ENCODE data around the gene CLEC4C. TPM values are rescaled to one million over a fixed set of nuclear protein-coding genes. Genes with fewer than 3 reads are reported as not detected.

CLEC4C gene
- total RNA-seq, 1 experiment from 2014 or later, result not detected

GRCh38 chr12:7695237-7695560, 52.0 kb downstream of the CLEC4C start:
- no peak for ATAC-seq
- no peaks in the 10 kb centered on the region for H3K9me2 ChIP-seq (replicated peaks; ENCODE audit: low read length)
- H3K9ac ChIP-seq (ENCODE audit: low read length), result no peak overlapping the region
- BruUV-seq (replicated peaks), result no TSS peak
- H3K9me3 ChIP-seq (ENCODE audit: low read length), result no peaks in the 10 kb centered on the region
- ChIA-PET CTCF (no interaction called here), POLR2A (ENCODE audit: unreplicated experiment) (no interaction called here)
- no peaks in the 10 kb centered on the region for H3K79me2 ChIP-seq (ENCODE audit: low read length)
- H3K36me3 ChIP-seq (ENCODE audit: low read depth, low read length), result no peaks in the 10 kb centered on the region
- TF ChIP-seq EZH2phosphoT487 (IDR thresholded peaks at IDR 0.05; ENCODE audit: borderline replicate concordance, low read length) (no peak), EZH2 (IDR thresholded peaks at IDR 0.05; ENCODE audit: low read length, unreplicated experiment) (no peak), CTCF (conservative IDR thresholded peaks at IDR 0.05; ENCODE audit: low read depth, low read length) (no peak)
- H3K27ac ChIP-seq (ENCODE audit: low read length), result no peak overlapping the region
- H4K20me1 ChIP-seq (ENCODE audit: low read length), result no peaks in the 10 kb centered on the region
- intact Hi-C loops (cut with micrococcal nuclease), result no loop called here
- no peaks in the 10 kb centered on the region for H3F3A ChIP-seq (ENCODE audit: low read length, unreplicated experiment)
- H3K4me2 ChIP-seq (ENCODE audit: low read length), result no peak overlapping the region
- DNase-seq, result no peak
- no peaks in the 10 kb centered on the region for H3K4me1 ChIP-seq (ENCODE audit: insufficient read depth, low read length)
- no peak overlapping the region for H2AFZ ChIP-seq (ENCODE audit: low read length)
- no peak overlapping the region for H3K4me3 ChIP-seq (ENCODE audit: low read length)
- H3K27me3 ChIP-seq (ENCODE audit: low read length), result peaks cover 16% of the 10 kb centered on the region

GRCh38 chr12:7694556-7695236, 52.5 kb downstream of the CLEC4C start:
- ChIA-PET CTCF (no interaction called here), POLR2A (ENCODE audit: unreplicated experiment) (no interaction called here)
- no peaks in the 10 kb centered on the region for H4K20me1 ChIP-seq (ENCODE audit: low read length)
- H3K36me3 ChIP-seq (ENCODE audit: low read depth, low read length), result no peaks in the 10 kb centered on the region
- H2AFZ ChIP-seq (ENCODE audit: low read length), result no peak overlapping the region
- H3K9ac ChIP-seq (ENCODE audit: low read length), result no peak overlapping the region
- ATAC-seq (no peak), DNase-seq (no peak)
- H3K9me3 ChIP-seq (ENCODE audit: low read length), result no peaks in the 10 kb centered on the region
- H3K27ac ChIP-seq (ENCODE audit: low read length), result no peak overlapping the region
- H3K9me2 ChIP-seq (replicated peaks; ENCODE audit: low read length), result no peaks in the 10 kb centered on the region
- H3F3A ChIP-seq (ENCODE audit: low read length, unreplicated experiment), result no peaks in the 10 kb centered on the region
- no peak overlapping the region for H3K4me2 ChIP-seq (ENCODE audit: low read length)
- no peaks in the 10 kb centered on the region for H3K4me1 ChIP-seq (ENCODE audit: insufficient read depth, low read length)
- H3K27me3 ChIP-seq (ENCODE audit: low read length), result peaks cover 21% of the 10 kb centered on the region
- no peaks in the 10 kb centered on the region for H3K79me2 ChIP-seq (ENCODE audit: low read length)
- TF ChIP-seq CTCF (conservative IDR thresholded peaks at IDR 0.05; ENCODE audit: low read depth, low read length) (no peak), EZH2phosphoT487 (IDR thresholded peaks at IDR 0.05; ENCODE audit: borderline replicate concordance, low read length) (no peak), EZH2 (IDR thresholded peaks at IDR 0.05; ENCODE audit: low read length, unreplicated experiment) (no peak)
- intact Hi-C loops (cut with micrococcal nuclease), result no loop called here
- H3K4me3 ChIP-seq (ENCODE audit: low read length), result no peak overlapping the region
- BruUV-seq (replicated peaks), result no TSS peak

GRCh38 chr12:7693793-7694192, 53.4 kb downstream of the CLEC4C start:
- Histone ChIP-seq H3K4me3 (ENCODE audit: low read length) (no peak overlapping the region), H2AFZ (ENCODE audit: low read length) (no peak overlapping the region), H3K9ac (ENCODE audit: low read length) (no peak overlapping the region), H3F3A (ENCODE audit: low read length, unreplicated experiment) (no peaks in the 10 kb centered on the region), H3K4me2 (ENCODE audit: low read length) (no peak overlapping the region), H3K4me1 (ENCODE audit: insufficient read depth, low read length) (no peaks in the 10 kb centered on the region), H3K9me3 (ENCODE audit: low read length) (no peaks in the 10 kb centered on the region), H3K27me3 (ENCODE audit: low read length) (peaks cover 27% of the 10 kb centered on the region), H4K20me1 (ENCODE audit: low read length) (no peaks in the 10 kb centered on the region), H3K9me2 (replicated peaks; ENCODE audit: low read length) (no peaks in the 10 kb centered on the region), H3K27ac (ENCODE audit: low read length) (no peak overlapping the region), H3K36me3 (ENCODE audit: low read depth, low read length) (no peaks in the 10 kb centered on the region), H3K79me2 (ENCODE audit: low read length) (no peaks in the 10 kb centered on the region)
- intact Hi-C loops (cut with micrococcal nuclease), result no loop called here
- DNase-seq (no peak), ATAC-seq (no peak)
- BruUV-seq (replicated peaks), result no TSS peak
- TF ChIP-seq EZH2 (IDR thresholded peaks at IDR 0.05; ENCODE audit: low read length, unreplicated experiment) (no peak), CTCF (conservative IDR thresholded peaks at IDR 0.05; ENCODE audit: low read depth, low read length) (no peak), EZH2phosphoT487 (IDR thresholded peaks at IDR 0.05; ENCODE audit: borderline replicate concordance, low read length) (no peak)
- POLR2A ChIA-PET (ENCODE audit: unreplicated experiment), result no interaction called here
- CTCF ChIA-PET, result no interaction called here

Measured in PC-3 (cell line).